Fibroblast of villous mesenchyme (primary cell): ENCODE measurements around the gene TMEM184A. TPM values are rescaled to one million over a fixed set of nuclear protein-coding genes. Genes with fewer than 3 reads are reported as not detected.
A peak's percentile ranks its signal among the peaks of the same experiment; 100 is the strongest.

Source experiments
- DNase-seq: peaks from one replicate; pipeline ENCODE4 v3.0.0-alpha.2; 2010; ENCODE audit warnings: low read depth
- H3K4me3 ChIP-seq: 2 replicates; pipeline ENCODE4 v1.5.1; 2011; ENCODE audit warnings: low read depth, mild to moderate bottlenecking, low read length
- CTCF ChIP-seq: IDR thresholded peaks from 2 replicates; pipeline ENCODE4 v1.5.1; 2012; ENCODE audit warnings: low read depth, mild to moderate bottlenecking, low read length; ENCODE audit not compliant: insufficient read depth
- total RNA-seq: library from RNA; depleted of rRNA; stranded (reverse); fragments of >200 nt; gene quantifications from 2 replicates; pipeline ENCODE4 v1.2.3, GENCODE V29; 2012

The TMEM184A gene
- total RNA-seq, 1 donor: 0.86 TPM

DNA sequence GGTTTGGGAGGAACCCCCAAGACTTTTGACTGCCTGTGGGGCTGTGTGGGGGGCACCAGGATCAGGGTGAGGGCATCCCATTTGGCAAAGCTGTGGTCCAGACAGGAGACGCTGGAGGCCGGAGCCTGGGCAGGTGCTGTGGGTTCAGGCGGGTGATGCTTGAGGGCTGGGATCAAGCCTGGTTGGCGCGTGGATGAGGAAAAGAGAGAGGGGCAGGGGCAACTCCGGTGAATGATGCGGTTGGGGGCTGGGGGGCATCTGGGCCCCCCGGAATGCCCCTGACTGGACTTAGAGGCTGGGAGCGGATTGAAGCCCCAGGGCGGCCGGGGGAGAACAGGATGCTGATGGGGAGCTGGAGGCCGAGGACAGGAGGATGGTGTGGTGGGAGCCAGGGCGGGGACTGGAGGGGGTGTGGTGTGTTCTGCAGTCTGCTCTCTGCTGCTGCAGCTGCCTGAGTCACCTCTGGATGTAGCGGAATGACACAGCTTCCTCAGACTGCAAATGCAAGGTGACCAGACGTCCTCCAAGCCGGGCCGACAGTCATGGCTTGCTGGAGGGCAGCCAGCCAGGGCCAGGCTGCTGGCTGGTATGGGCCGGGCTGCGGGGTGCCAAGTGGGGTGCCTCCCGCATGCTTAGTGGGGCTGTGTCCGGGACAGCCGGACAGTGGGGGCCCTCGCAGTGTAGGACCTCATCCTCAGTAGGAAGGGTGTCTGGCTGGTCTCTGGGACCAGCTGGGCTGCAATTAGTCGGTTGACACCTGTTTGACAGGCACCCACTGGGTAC lies 22.3 kb downstream of the TMEM184A start:
- peak overlapping the region; percentile 73 for H3K4me3 ChIP-seq
- peak; percentile 85 for DNase-seq
- no peak for TF ChIP-seq CTCF

DNA sequence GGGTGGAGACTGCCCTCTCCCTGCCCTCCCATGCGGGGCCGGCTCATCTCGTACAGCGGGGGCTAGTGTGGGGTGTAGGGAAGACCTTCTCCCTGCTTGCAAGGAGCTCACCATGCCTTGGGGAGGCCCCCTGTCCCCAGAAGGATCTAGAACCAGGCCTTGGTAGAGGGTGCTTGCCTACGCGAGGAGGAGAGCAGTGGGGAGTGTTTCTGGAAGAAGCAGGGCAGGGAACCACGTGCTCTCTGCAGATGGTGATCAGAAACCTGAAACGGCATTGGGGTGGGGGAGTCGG lies 22.8 kb downstream of the TMEM184A start:
- no peak for DNase-seq
- peak overlapping the region; percentile 73 for H3K4me3 ChIP-seq
- no peak for TF ChIP-seq CTCF

DNA sequence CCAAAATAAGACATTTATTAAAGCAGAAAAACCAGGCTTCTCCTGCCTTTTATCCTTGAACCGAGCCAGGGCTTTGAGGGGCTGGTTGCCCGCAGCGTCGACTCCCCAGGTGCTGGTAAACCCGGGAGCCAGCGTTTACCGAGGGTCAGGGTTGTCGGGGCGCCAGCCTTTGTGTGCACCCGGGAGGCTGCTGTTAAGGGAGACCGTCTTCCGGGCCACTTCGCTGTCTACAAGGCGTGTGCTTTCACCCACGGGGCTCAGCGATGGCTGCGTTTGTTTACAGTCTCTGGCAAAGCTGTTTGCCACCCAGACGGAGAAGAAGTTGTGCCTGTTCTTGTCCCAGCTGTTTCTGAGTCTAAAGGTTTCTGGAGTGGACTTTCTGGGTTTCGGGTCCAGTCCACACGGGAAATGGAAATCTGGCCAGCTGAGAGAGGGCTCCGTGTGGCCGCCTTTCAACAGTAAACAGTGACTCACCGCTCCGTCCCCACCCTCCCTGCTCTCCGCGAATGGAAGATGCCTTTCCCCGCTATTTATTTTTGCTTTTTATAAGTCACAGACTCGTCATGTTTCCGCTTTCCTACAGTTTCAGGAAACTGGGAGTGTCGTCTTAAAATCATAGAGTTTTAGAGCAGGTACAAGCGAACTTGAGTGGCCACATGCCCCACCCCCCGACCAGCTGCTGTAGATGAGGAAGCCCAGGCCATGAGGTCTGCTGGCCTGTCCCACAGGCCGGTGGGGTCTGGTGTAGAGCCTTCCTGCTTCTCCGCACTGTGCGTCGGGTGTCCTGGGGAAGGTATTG lies 23.4 kb downstream of the TMEM184A start:
- peak overlapping the region; percentile 73 for H3K4me3 ChIP-seq
- TF ChIP-seq CTCF: no peak
- DNase-seq: peak; percentile 96

GRCh38 chr7:1531979-1532455 lies 24.0 kb downstream of the TMEM184A start:
- TF ChIP-seq CTCF: no peak
- H3K4me3 ChIP-seq: peak overlapping the region; percentile 73
- no peak for DNase-seq

DNA sequence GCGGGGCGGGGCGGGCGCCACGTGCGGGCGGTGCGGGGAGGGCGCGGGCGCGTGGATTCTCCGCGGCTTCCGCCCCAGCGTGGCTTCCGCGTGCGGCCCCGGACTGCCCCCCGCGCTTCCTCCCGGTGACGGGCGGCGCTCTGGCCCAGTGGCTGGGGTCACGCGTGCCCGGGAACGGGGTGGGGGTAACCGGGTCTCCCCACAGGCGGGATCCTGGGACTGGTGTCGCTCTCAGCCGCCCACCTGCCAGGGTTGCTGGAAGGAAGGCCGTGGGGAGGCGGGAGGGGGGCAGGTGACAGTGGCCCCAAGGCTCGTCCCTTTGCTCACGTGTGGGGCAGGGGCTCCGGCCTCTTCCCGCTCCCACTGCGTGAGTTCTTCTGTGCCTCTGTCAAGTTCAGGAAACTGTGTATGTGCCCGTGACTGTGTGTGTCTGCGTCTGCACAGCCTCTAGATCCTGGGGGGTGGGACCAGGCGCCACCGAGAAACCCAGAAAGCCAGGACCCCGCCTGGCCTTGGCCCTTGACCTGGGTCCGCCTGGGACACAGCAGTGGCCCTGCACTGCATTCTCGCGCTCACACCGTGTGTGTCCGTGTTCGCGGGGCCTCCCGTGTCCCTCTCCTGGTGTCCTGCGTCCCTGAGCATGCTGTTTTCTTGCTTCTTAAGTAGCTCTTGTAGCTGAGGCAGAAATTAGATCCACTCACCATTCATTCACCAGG lies 24.6 kb downstream of the TMEM184A start:
- H3K4me3 ChIP-seq: peak overlapping the region; percentile 73
- DNase-seq: peak; percentile 54
- no peak for TF ChIP-seq CTCF

DNA sequence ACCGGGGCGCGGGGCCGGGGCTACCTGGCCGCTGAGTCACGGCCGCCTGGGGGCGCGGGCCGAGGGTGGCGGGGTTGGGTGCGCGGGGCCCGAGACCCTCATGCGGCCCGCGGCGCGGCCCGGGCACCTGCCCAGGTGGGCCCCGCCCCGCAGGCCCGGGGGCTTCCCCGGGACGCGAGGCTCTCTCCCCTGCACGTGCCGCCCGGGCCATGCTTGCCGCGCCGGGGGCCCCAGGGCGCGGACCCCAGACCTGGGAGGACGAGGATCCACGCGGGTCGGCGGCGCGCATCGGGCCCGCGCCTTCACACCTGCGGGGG lies 25.1 kb downstream of the TMEM184A start:
- no peak for TF ChIP-seq CTCF
- H3K4me3 ChIP-seq: peak overlapping the region; percentile 73
- DNase-seq: no peak
